GM18499 (cell line): ENCODE results near the gene SLC26A5.
"Not testable (repeated sequence)": the region's sequence is repeated elsewhere in the genome, so short reads cannot be mapped to it uniquely, and the experiment has no call there.

ENCODE experiments used
- ATAC-seq: cut with Tn5 transposase; IDR thresholded peaks from one replicate; pipeline ENCODE4 v1.9.1; 2021; ENCODE audit warnings: moderate number of reproducible peaks; ENCODE audit not compliant: insufficient read depth, unreplicated experiment

SLC26A5 gene

GRCh38 chr7:103412151-103412550, 33.9 kb downstream of the SLC26A5 start:
- no peak for ATAC-seq

GRCh38 chr7:103405789-103406613, 40.0 kb downstream of the SLC26A5 start:
- not testable (repeated sequence) for ATAC-seq

GRCh38 chr7:103399687-103400086, 46.3 kb downstream of the SLC26A5 start:
- ATAC-seq = not testable (repeated sequence)

GRCh38 chr7:103398483-103399127, 47.4 kb downstream of the SLC26A5 start:
- no peak for ATAC-seq

GRCh38 chr7:103396471-103396870, 49.5 kb downstream of the SLC26A5 start:
- no peak for ATAC-seq

- no peak for ATAC-seq
Observed at GRCh38 chr7:103395071-103395470, 50.9 kb downstream of the SLC26A5 start.

GRCh38 chr7:103394566-103394965, 51.4 kb downstream of the SLC26A5 start:
- no peak for ATAC-seq

GRCh38 chr7:103391976-103392375, 54.0 kb downstream of the SLC26A5 start:
- no peak for ATAC-seq

- no peak for ATAC-seq
Observed at GRCh38 chr7:103391150-103391549, 54.9 kb downstream of the SLC26A5 start.

GRCh38 chr7:103389263-103389662, 56.7 kb downstream of the SLC26A5 start:
- no peak for ATAC-seq

- ATAC-seq = no peak
Observed at GRCh38 chr7:103388469-103389140, 57.4 kb downstream of the SLC26A5 start.

- no peak for ATAC-seq
Observed at GRCh38 chr7:103387242-103387641, 58.8 kb downstream of the SLC26A5 start.

GRCh38 chr7:103382032-103382402, 64.0 kb downstream of the SLC26A5 start:
- ATAC-seq = no peak

GRCh38 chr7:103381280-103382031, 64.6 kb downstream of the SLC26A5 start:
- no peak for ATAC-seq

- no peak for ATAC-seq
Observed at GRCh38 chr7:103380395-103381191, 65.4 kb downstream of the SLC26A5 start.

GRCh38 chr7:103379270-103379975, 66.6 kb downstream of the SLC26A5 start:
- no peak for ATAC-seq

GRCh38 chr7:103373866-103374643, 72.0 kb downstream of the SLC26A5 start:
- ATAC-seq = no peak

- no peak for ATAC-seq
Observed at GRCh38 chr7:103369432-103369831, 76.6 kb downstream of the SLC26A5 start.
